K562 (cell line): Measurements from ENCODE around the gene LAIR2.

Experiments used
- POLR2A ChIP-seq: fragments of 450-650 bp; conservative IDR thresholded peaks from 2 replicates; pipeline ENCODE4 v1.6.1; 2016
- SMC3 ChIP-seq: conservative IDR thresholded peaks from 2 replicates; pipeline ENCODE4 v1.6.1; 2011; ENCODE audit warnings: low read depth, low read length, improper control_type of control experiment; ENCODE audit not compliant: insufficient read depth
- TF ChIP-seq, protein P1 (sequence below): sonication (generic); formaldehyde crosslinking; IDR thresholded peaks from 2 replicates; pipeline ENCODE4 v1.9.0; 2022; ENCODE audit warnings: mild to moderate bottlenecking, missing genetic modification reagents
- TF ChIP-seq, protein P2 (sequence below), 3 experiments: IDR thresholded peaks in 2 of 3; conservative IDR thresholded peaks in 1 of 3; 2 replicates each; pipeline ENCODE4 v1.5.1; 2011 to 2012; ENCODE audit warnings: low read length in 3 of 3, mild to moderate bottlenecking in 3 of 3, control low read depth in 2 of 3, improper control_type of control experiment in 1 of 3, inconsistent platforms in 1 of 3, low read depth in 1 of 3, mixed read lengths in 1 of 3, moderate library complexity in 1 of 3; ENCODE audit not compliant: insufficient read depth in 2 of 3

- TF ChIP-seq, protein P1, sequence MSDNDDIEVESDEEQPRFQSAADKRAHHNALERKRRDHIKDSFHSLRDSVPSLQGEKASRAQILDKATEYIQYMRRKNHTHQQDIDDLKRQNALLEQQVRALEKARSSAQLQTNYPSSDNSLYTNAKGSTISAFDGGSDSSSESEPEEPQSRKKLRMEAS (CRISPR knock-in tag), result no peak
- TF ChIP-seq, protein P2, sequence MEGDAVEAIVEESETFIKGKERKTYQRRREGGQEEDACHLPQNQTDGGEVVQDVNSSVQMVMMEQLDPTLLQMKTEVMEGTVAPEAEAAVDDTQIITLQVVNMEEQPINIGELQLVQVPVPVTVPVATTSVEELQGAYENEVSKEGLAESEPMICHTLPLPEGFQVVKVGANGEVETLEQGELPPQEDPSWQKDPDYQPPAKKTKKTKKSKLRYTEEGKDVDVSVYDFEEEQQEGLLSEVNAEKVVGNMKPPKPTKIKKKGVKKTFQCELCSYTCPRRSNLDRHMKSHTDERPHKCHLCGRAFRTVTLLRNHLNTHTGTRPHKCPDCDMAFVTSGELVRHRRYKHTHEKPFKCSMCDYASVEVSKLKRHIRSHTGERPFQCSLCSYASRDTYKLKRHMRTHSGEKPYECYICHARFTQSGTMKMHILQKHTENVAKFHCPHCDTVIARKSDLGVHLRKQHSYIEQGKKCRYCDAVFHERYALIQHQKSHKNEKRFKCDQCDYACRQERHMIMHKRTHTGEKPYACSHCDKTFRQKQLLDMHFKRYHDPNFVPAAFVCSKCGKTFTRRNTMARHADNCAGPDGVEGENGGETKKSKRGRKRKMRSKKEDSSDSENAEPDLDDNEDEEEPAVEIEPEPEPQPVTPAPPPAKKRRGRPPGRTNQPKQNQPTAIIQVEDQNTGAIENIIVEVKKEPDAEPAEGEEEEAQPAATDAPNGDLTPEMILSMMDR (IDR thresholded peaks at IDR 0.05 in 2 of 3, conservative IDR thresholded peaks at IDR 0.05 in 1 of 3; ENCODE audit: insufficient read depth in 2 of 3, low read depth in 1 of 3, low read length in 3 of 3), result no peak
- TF ChIP-seq SMC3 (no peak), POLR2A (no peak)
Observed at GRCh38 chr19:54521860-54522513, 19.4 kb downstream of the LAIR2 start.
